Stimulated activated CD4-positive, alpha-beta T cell treated with anti-CD3 and anti-CD28 coated beads, Interleukin-4, amount 100 ng/mL, for 24 hours (primary cell): Measurements from ENCODE around the gene MX1.
A peak's percentile ranks its signal among the peaks of the same experiment; 100 is the strongest.

Source experiments
- DNase-seq: peaks from one replicate; pipeline ENCODE4 v3.0.0-alpha.2; 2020

Gene MX1

GRCh38 chr21:41460578-41461527 lies 34.8 kb downstream of the MX1 start:
- peak; percentile 56 for DNase-seq

- DNase-seq: no peak
These were observed 39.2 kb downstream of the MX1 start for GRCh38 chr21:41465176-41465781.

- no peak for DNase-seq
These were observed 40.2 kb downstream of the MX1 start for GRCh38 chr21:41466024-41466820.

GRCh38 chr21:41470054-41470453 lies 44.0 kb downstream of the MX1 start:
- DNase-seq: no peak

GRCh38 chr21:41472753-41473548 lies 46.9 kb downstream of the MX1 start:
- DNase-seq: no peak

GRCh38 chr21:41475714-41476420 lies 49.8 kb downstream of the MX1 start:
- no peak for DNase-seq

GRCh38 chr21:41477641-41478318 lies 51.7 kb downstream of the MX1 start:
- DNase-seq: no peak

GRCh38 chr21:41478319-41479177 lies 52.5 kb downstream of the MX1 start:
- no peak for DNase-seq

GRCh38 chr21:41479686-41480085 lies 53.6 kb downstream of the MX1 start:
- no peak for DNase-seq

GRCh38 chr21:41480086-41480690 lies 54.1 kb downstream of the MX1 start:
- no peak for DNase-seq

GRCh38 chr21:41481191-41481590 lies 55.2 kb downstream of the MX1 start:
- DNase-seq: no peak

- DNase-seq: no peak
These were observed 56.3 kb downstream of the MX1 start for GRCh38 chr21:41482301-41482700.

- no peak for DNase-seq
These were observed 56.9 kb downstream of the MX1 start for GRCh38 chr21:41482980-41483379.

- no peak for DNase-seq
These were observed 57.4 kb downstream of the MX1 start for GRCh38 chr21:41483415-41483814.

GRCh38 chr21:41483973-41484372 lies 57.9 kb downstream of the MX1 start:
- no peak for DNase-seq

GRCh38 chr21:41487082-41487481 lies 61.0 kb downstream of the MX1 start:
- DNase-seq: no peak

- DNase-seq: no peak
These were observed 62.0 kb downstream of the MX1 start for GRCh38 chr21:41488080-41488479.

- DNase-seq: no peak
These were observed 63.3 kb downstream of the MX1 start for GRCh38 chr21:41489329-41489728.

- DNase-seq: no peak
These were observed 64.3 kb downstream of the MX1 start for GRCh38 chr21:41490330-41490729.

- no peak for DNase-seq
These were observed 65.4 kb downstream of the MX1 start for GRCh38 chr21:41491412-41491811.
